HCT116 (cell line): ENCODE measurements around the gene ADAMTSL5. TPM values are rescaled to one million over a fixed set of nuclear protein-coding genes. Genes with fewer than 3 reads are reported as not detected.

Source experiments
- ATAC-seq: fragments of 200-7000 bp; cut with Tn5 transposase; 2 replicates; pipeline ENCODE4 v1.9.1; 2020; ENCODE audit warnings: mild to moderate bottlenecking, moderate library complexity
- BruUV-seq: library from RNA; stranded (reverse); fragments of 400-500 nt; replicated peaks from 2 replicates; lab custom pipeline; 2021; lab: Mats Ljungman, UMichigan
- CTCF ChIA-PET: fragments of 300-600 bp; sonication (Branson Sonifier 250); formaldehyde crosslinking; loops from one replicate; lab custom pipeline; 2021; ENCODE audit warnings: antibody characterized with exemption; lab: Charles Lee
- POLR2A ChIA-PET: fragments of 300-600, 350-600 bp; sonication (Branson Sonifier 250); formaldehyde crosslinking; loops from one replicate; lab custom pipeline; 2021; ENCODE audit warnings: antibody characterized with exemption; lab: Charles Lee
- RAD21 ChIA-PET, 2 experiments: fragments of 300-600 bp; sonication (Branson Sonifier 250); formaldehyde crosslinking; loops; one replicate each; lab custom pipeline; 2023; ENCODE audit warnings: low total read pairs in 2 of 2; ENCODE audit not compliant: uncharacterized antibody in 2 of 2, unreplicated experiment in 2 of 2, low non-redundant PET in 1 of 2; lab: Charles Lee
- DNase-seq: peaks from one replicate; pipeline ENCODE4 v3.0.0-alpha.2; 2010; ENCODE audit warnings: low read depth, low spot score
- H2AFZ ChIP-seq: fragments of 200-600 bp; shearing (Covaris generic), sonication (generic); 2 replicates; pipeline ENCODE4 v1.6.1; 2017; ENCODE audit warnings: low read depth, mixed run types, mixed read lengths, antibody characterized with exemption, low read length; ENCODE audit not compliant: poor library complexity, severe bottlenecking
- H3K27ac ChIP-seq: 2 replicates; pipeline ENCODE4 v1.5.1; 2012; ENCODE audit warnings: low read depth, low read length
- H3K27me3 ChIP-seq: fragments of 200-600 bp; sonication (generic); 2 replicates; pipeline ENCODE4 v1.6.1; 2016; ENCODE audit warnings: mixed run types, low read length, mixed read lengths; ENCODE audit not compliant: insufficient read depth
- H3K36me3 ChIP-seq, 2 experiments: fragments of 200-500 bp in 1 of 2; fragments of 200-600 bp in 1 of 2; sonication (Bioruptor generic) in 1 of 2; sonication (generic) in 1 of 2; 2 replicates each; pipeline versions ENCODE4 v1.5.1 to v1.6.1; 2014 to 2016; ENCODE audit warnings: low read length in 2 of 2, inconsistent platforms in 1 of 2, mixed read lengths in 1 of 2, mixed run types in 1 of 2; ENCODE audit not compliant: insufficient read depth in 2 of 2, control insufficient read depth in 1 of 2
- H3K4me1 ChIP-seq, 2 experiments: fragments of 200-600 bp in 1 of 2; sonication (generic) in 1 of 2; 2 replicates each; pipeline versions ENCODE4 v1.5.1 to v1.6.1; 2012 to 2017; ENCODE audit warnings: low read length in 2 of 2, inconsistent platforms in 1 of 2, mild to moderate bottlenecking in 1 of 2, mixed read lengths in 1 of 2, mixed run types in 1 of 2, moderate library complexity in 1 of 2; ENCODE audit not compliant: insufficient read depth in 2 of 2, control insufficient read depth in 1 of 2
- H3K4me2 ChIP-seq: fragments of 200-600 bp; sonication (generic); 2 replicates; pipeline ENCODE4 v1.6.1; 2017; ENCODE audit warnings: mixed run types, low read length, mixed read lengths
- H3K4me3 ChIP-seq, 2 experiments: fragments of 200-600 bp in 1 of 2; sonication (generic) in 1 of 2; replicated peaks in 1 of 2; 2 replicates each; pipeline ENCODE4 v1.5.1; 2011 to 2016; ENCODE audit warnings: low read length in 2 of 2, control low read depth in 1 of 2, low read depth in 1 of 2, mild to moderate bottlenecking in 1 of 2, mixed read lengths in 1 of 2, mixed run types in 1 of 2
- H3K79me2 ChIP-seq: fragments of 200-600 bp; sonication (generic); 2 replicates; pipeline ENCODE4 v1.6.1; 2017; ENCODE audit warnings: mild to moderate bottlenecking, mixed run types, low read length, moderate library complexity, mixed read lengths; ENCODE audit not compliant: insufficient read depth
- H3K9ac ChIP-seq: fragments of 200-600 bp; sonication (generic); 2 replicates; pipeline ENCODE4 v1.6.1; 2016; ENCODE audit warnings: low read length, mixed read lengths
- H3K9me2 ChIP-seq: fragments of 200-600 bp; sonication (generic), shearing (Covaris generic); 2 replicates; pipeline ENCODE4 v1.6.1; 2017; ENCODE audit warnings: mixed run types, mild to moderate bottlenecking, moderate library complexity; ENCODE audit not compliant: insufficient read depth
- H3K9me3 ChIP-seq, 2 experiments: fragments of 200-500 bp in 1 of 2; fragments of 200-600 bp in 1 of 2; sonication (Bioruptor generic) in 1 of 2; sonication (generic) in 1 of 2; 2 replicates each; pipeline ENCODE4 v1.6.1; 2014 to 2017; ENCODE audit warnings: low read length in 2 of 2, mixed read lengths in 2 of 2, inconsistent platforms in 1 of 2, low read depth in 1 of 2, mild to moderate bottlenecking in 1 of 2, mixed run types in 1 of 2, moderate library complexity in 1 of 2; ENCODE audit not compliant: control insufficient read depth in 1 of 2, insufficient read depth in 1 of 2
- H4K20me1 ChIP-seq: fragments of 200-600 bp; sonication (generic), shearing (Covaris generic); 2 replicates; pipeline ENCODE4 v1.6.1; 2017; ENCODE audit warnings: mixed run types, mild to moderate bottlenecking, moderate library complexity; ENCODE audit not compliant: insufficient read depth
- ATF3 ChIP-seq: IDR thresholded peaks from 2 replicates; pipeline ENCODE4 v1.6.1; 2012
- CBX3 ChIP-seq: IDR thresholded peaks from 2 replicates; pipeline ENCODE4 v1.6.1; 2012; ENCODE audit warnings: low read depth
- CEBPB ChIP-seq: IDR thresholded peaks from 2 replicates; pipeline ENCODE4 v1.6.1; 2012; ENCODE audit warnings: low read depth
- CTCF ChIP-seq, 3 experiments: fragments of 200-600 bp in 1 of 3; sonication (generic) in 1 of 3; IDR thresholded peaks in 2 of 3; conservative IDR thresholded peaks in 1 of 3; 2 replicates each; pipeline ENCODE4 v1.5.1; 2012 to 2017; ENCODE audit warnings: low read depth in 2 of 3, low read length in 2 of 3, antibody characterized with exemption in 1 of 3, borderline replicate concordance in 1 of 3, control low read depth in 1 of 3, mild to moderate bottlenecking in 1 of 3, mixed read lengths in 1 of 3, mixed run types in 1 of 3, moderate library complexity in 1 of 3; ENCODE audit not compliant: insufficient read depth in 1 of 3
- EGR1 ChIP-seq: IDR thresholded peaks from 2 replicates; pipeline ENCODE4 v1.6.1; 2012; ENCODE audit warnings: low read depth
- ELF1 ChIP-seq: IDR thresholded peaks from 2 replicates; pipeline ENCODE4 v1.6.1; 2012; ENCODE audit warnings: low read depth, borderline replicate concordance
- EZH2phosphoT487 ChIP-seq: fragments of 200-600 bp; IDR thresholded peaks from 2 replicates; pipeline ENCODE4 v1.6.1; 2018; ENCODE audit warnings: antibody characterized with exemption, borderline replicate concordance
- FOSL1 ChIP-seq: IDR thresholded peaks from 2 replicates; pipeline ENCODE4 v1.6.1; 2012; ENCODE audit warnings: low read depth
- POLR2A ChIP-seq: IDR thresholded peaks from 2 replicates; pipeline ENCODE4 v1.7.0; 2011; ENCODE audit warnings: borderline replicate concordance; ENCODE audit not compliant: insufficient read depth, insufficient read length; ENCODE audit errors: extremely low read depth
- RAD21 ChIP-seq: IDR thresholded peaks from 2 replicates; pipeline ENCODE4 v1.6.1; 2012; ENCODE audit warnings: low read depth, mild to moderate bottlenecking
- SP1 ChIP-seq: IDR thresholded peaks from 2 replicates; pipeline ENCODE4 v1.6.1; 2012; ENCODE audit warnings: low read depth
- SRF ChIP-seq: IDR thresholded peaks from 2 replicates; pipeline ENCODE4 v1.6.1; 2012; ENCODE audit warnings: low read depth
- YY1 ChIP-seq: IDR thresholded peaks from 2 replicates; pipeline ENCODE4 v1.6.1; 2011; ENCODE audit warnings: low read length, low read depth, moderate library complexity, mild to moderate bottlenecking; ENCODE audit not compliant: insufficient replicate concordance; ENCODE audit errors: extremely low read depth
- ZBTB33 ChIP-seq: IDR thresholded peaks from 2 replicates; pipeline ENCODE4 v1.6.1; 2011; ENCODE audit warnings: mild to moderate bottlenecking, low read length, moderate library complexity; ENCODE audit not compliant: insufficient replicate concordance; ENCODE audit errors: extremely low read depth
- intact Hi-C: fragments of 100-400 bp; cut with micrococcal nuclease; formaldehyde crosslinking; loops from 2 replicates; pipeline ENCODE4 v1.10.0; 2022
- total RNA-seq: library from RNA; stranded (reverse); gene quantifications from one replicate; pipeline ENCODE4 v1.2.1, GENCODE V29; 2021; ENCODE audit not compliant: unreplicated experiment

ADAMTSL5 gene
- total RNA-seq, 1 experiment from 2014 or later: 24.0 TPM

- Histone ChIP-seq H3K9me3 (no peaks in the 10 kb centered on the region), H3K9ac (no peak overlapping the region), H3K27me3 (no peaks in the 10 kb centered on the region), H3K36me3 (no peaks in the 10 kb centered on the region), H3K4me1 (peaks cover 9 to 31% of the 10 kb centered on the region in 2 experiments; a peak in 3 of 4 replicates), H3K9me2 (no peaks in the 10 kb centered on the region), H3K27ac (no peak overlapping the region), H2AFZ (no peak overlapping the region), H3K79me2 (no peaks in the 10 kb centered on the region), H3K4me3 (no peak overlapping the region), H4K20me1 (no peaks in the 10 kb centered on the region), H3K4me2 (no peak overlapping the region)
- no peak for ATAC-seq
- TF ChIP-seq CTCF (IDR thresholded peaks at IDR 0.05 in 2 of 3, conservative IDR thresholded peaks at IDR 0.05 in 1 of 3; ENCODE audit: borderline replicate concordance in 1 of 3, insufficient read depth in 1 of 3, low read depth in 2 of 3, low read length in 2 of 3) (no peak), ZBTB33 (no peak)
- no TSS peak for BruUV-seq
- RAD21 ChIA-PET: no interaction called here
- DNase-seq: no peak
- intact Hi-C loops: no loop called here
- CTCF ChIA-PET: interaction anchor here (1.2 kb wide), 1 partner anchor 12 kb away, joined by 3 read pairs; no protein-coding TSS in a partner anchor
- POLR2A ChIA-PET: no interaction called here
Measured at GRCh38 chr19:1502433-1503088, 10.3 kb downstream of the ADAMTSL5 start.

GRCh38 chr19:1501200-1501595 lies 11.6 kb downstream of the ADAMTSL5 start:
- Histone ChIP-seq H3K36me3 (no peaks in the 10 kb centered on the region), H3K4me3 (no peak overlapping the region), H4K20me1 (no peaks in the 10 kb centered on the region), H3K4me1 (peaks cover 4 to 25% of the 10 kb centered on the region in 2 experiments; a peak in 3 of 4 replicates), H3K4me2 (no peak overlapping the region), H3K27ac (no peak overlapping the region), H3K79me2 (no peaks in the 10 kb centered on the region), H3K9me2 (no peaks in the 10 kb centered on the region), H3K9ac (no peak overlapping the region), H3K27me3 (no peaks in the 10 kb centered on the region), H2AFZ (no peak overlapping the region), H3K9me3 (no peaks in the 10 kb centered on the region)
- ChIA-PET POLR2A (no interaction called here), RAD21 (no interaction called here), CTCF (interaction anchor here (1.1 kb wide), 1 partner anchor 10 kb away, joined by 4 read pairs; the partner anchor contains the start of gene REEP6)
- intact Hi-C loops: no loop called here
- no TSS peak for BruUV-seq
- no peak for ATAC-seq
- no peak for DNase-seq
- TF ChIP-seq CBX3: no peak
- no peak for TF ChIP-seq ATF3
- no peak for TF ChIP-seq RAD21
- TF ChIP-seq SP1: no peak
- TF ChIP-seq EZH2phosphoT487: no peak
- no peak for TF ChIP-seq EGR1
- no peak for TF ChIP-seq ZBTB33
- TF ChIP-seq POLR2A: no peak
- TF ChIP-seq CEBPB: no peak
- TF ChIP-seq FOSL1: no peak
- no peak for TF ChIP-seq ELF1
- no peak for TF ChIP-seq SRF
- TF ChIP-seq YY1: no peak
